ENCODE results near the gene CPSF7.
A peak's percentile ranks its signal among the peaks of the same experiment; 100 is the strongest.

CPSF7 gene

DNA sequence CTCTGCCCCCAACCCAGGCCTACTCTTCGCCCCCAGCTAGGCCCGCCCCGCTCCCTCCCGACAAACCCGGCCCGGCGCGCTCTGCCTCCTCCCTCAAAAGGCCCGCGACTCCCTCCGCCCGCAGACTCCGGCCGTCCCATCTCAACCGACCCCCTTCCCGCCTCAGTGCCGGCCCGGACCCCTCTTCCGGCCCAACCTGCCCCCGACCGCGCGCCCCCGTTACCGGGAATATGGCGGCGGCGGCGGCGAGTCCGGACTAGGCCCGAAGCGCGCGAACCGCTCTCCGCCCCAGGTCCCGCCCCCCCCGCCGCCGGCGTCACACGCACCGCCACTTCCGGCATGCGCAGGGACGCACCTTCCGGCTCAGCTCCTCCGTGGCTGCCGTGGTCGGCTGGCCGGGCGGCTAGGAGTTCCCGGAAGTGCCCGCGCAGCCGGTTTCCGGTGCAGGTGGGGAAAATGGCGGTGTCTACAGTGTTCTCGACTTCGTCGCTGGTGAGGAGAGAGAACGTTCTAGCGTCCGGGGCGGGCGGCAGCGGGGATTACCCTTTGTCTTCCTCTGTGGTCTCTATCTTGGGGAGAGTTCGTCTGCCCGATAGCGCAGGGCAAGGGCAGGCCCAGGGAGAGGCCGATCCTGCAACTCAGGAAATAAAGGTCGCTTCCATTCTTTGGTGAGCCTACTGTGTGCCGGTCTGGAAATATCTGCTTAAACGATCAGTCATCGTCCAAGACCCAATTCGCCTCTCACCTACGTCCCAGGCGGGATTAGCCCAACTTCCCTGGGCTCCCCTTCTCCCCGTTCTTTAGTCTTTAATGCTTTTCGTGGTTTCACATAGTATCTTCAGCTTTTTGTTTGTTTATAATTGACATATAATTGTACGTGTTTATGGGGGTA is at the start of gene CPSF7, which contains the start of gene SDHAF2:
Gene CPSF7 (minus strand): TSS at position 285 of the 892 bp plus-strand sequence. CDS start 740 bp downstream, outside the sequence.
Gene SDHAF2 (plus strand): TSS at position 434 of the 892 bp plus-strand sequence. CDS start 23 bp downstream, at position 457.
- TF ChIP-seq CTCF (IDR thresholded peaks at IDR 0.05) (no peak), ZFX (IDR thresholded peaks at IDR 0.05; ENCODE audit: borderline replicate concordance) (no peak)
- H3K27ac ChIP-seq: peak within 1 kb of the TSS; percentile 94

GRCh38 chr11:61477727-61478148 is 48.0 kb upstream of the CPSF7 start:
- peak; percentile 93 for TF ChIP-seq CTCF (IDR thresholded peaks at IDR 0.05)
- no peak for TF ChIP-seq ZFX (IDR thresholded peaks at IDR 0.05; ENCODE audit: borderline replicate concordance)
- H3K27ac ChIP-seq: no peak overlapping the region

DNA sequence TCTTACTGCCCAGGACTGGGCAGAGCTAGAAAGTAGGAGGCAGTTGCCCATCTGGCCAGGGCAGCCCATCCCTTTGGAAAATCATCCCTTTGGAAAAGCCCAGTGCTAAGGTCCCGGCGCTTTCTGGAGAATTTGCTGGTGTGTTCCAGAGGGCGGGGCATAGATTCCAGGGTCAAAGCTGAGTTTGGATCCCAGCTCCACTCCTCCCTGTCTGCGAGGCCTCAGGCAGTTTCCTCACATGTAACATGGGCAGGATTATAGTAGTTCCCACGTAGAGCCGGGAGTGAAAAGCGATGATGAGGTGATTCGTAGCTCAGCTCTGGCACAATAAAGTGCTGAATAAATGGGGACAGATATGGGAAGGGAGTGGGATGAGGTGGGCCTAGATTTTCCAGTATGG is 47.4 kb upstream of the CPSF7 start:
- no peak overlapping the region for H3K27ac ChIP-seq
- TF ChIP-seq ZFX (IDR thresholded peaks at IDR 0.05; ENCODE audit: borderline replicate concordance): no peak
- TF ChIP-seq CTCF (IDR thresholded peaks at IDR 0.05): no peak

DNA sequence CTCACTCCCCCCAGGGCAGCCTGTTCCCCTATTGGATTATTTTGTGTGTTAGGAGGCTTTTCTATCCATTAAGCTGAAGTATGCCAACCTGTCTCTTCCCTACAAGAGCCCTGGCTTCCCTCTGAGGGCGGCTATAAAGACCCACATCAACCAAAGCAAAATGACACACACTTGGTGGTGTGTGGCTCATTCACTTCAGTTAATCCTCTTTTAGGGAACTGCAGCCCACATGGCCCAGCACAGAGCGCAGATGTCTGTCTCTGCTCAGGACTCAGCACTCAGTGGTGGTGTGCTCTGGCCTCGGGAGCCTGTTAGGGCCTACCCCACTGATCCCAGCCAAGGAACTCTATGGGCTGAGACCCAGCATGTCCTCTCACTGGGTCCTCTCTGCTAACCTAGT is 46.6 kb upstream of the CPSF7 start:
- TF ChIP-seq CTCF (IDR thresholded peaks at IDR 0.05): no peak
- H3K27ac ChIP-seq: no peak overlapping the region

- no peak overlapping the region for H3K27ac ChIP-seq
- no peak for TF ChIP-seq CTCF (IDR thresholded peaks at IDR 0.05)
- no peak for TF ChIP-seq ZFX (IDR thresholded peaks at IDR 0.05; ENCODE audit: borderline replicate concordance)
Observed at GRCh38 chr11:61475433-61475832, 45.7 kb upstream of the CPSF7 start.

DNA sequence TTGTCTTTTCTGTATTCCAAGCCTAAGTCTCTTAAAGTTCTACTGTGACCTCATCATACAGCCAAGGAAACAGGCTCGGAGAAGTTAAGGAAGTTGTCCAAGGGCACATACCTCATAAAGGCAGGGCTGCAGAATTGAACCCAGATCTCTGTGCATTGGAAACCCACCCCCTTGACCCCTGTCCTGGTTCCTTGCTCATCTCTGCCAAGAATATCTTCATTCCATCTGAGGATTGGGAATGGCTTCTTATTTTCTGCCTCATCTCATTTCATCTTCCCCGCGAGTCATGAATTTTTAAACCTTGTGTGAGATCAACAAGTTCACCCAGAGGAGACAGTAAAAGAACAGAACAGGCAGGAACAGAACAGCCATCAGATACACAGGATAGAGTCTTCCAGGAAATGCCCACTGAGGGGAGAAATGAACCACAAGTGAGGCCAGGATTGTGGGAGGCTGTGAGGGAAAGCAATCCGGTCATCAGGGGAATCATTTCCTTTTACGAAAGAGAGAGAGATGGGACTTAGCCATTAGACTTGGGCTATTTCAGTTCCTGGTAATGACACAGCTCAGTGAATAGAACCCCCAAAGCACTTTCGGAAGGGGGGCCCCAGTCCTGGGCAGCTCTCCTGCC is 44.4 kb upstream of the CPSF7 start:
- no peak for TF ChIP-seq ZFX (IDR thresholded peaks at IDR 0.05; ENCODE audit: borderline replicate concordance)
- TF ChIP-seq CTCF (IDR thresholded peaks at IDR 0.05): no peak
- H3K27ac ChIP-seq: no peak overlapping the region
